GM19023 (cell line): ENCODE results near the gene SSTR3.
"Not testable (repeated sequence)": the region's sequence is repeated elsewhere in the genome, so short reads cannot be mapped to it uniquely, and the experiment has no call there.

Experiments
- ATAC-seq: cut with Tn5 transposase; IDR thresholded peaks from one replicate; pipeline ENCODE4 v1.9.1; 2021; ENCODE audit warnings: mild to moderate bottlenecking, moderate library complexity; ENCODE audit not compliant: unreplicated experiment

The SSTR3 gene

GRCh38 chr22:37243402-37244113 is 31.3 kb upstream of the SSTR3 start:
- peak; percentile 16 for ATAC-seq

GRCh38 chr22:37242395-37242918 is 30.2 kb upstream of the SSTR3 start:
- ATAC-seq: peak; percentile 65

- ATAC-seq: no peak
Observed at GRCh38 chr22:37241351-37242142, 29.3 kb upstream of the SSTR3 start.

GRCh38 chr22:37240941-37241320 is 28.7 kb upstream of the SSTR3 start:
- ATAC-seq: no peak

- no peak for ATAC-seq
Observed at GRCh38 chr22:37240240-37240940, 28.1 kb upstream of the SSTR3 start.

- no peak for ATAC-seq
Observed at GRCh38 chr22:37239336-37240239, 27.3 kb upstream of the SSTR3 start.

GRCh38 chr22:37237371-37238268 is 25.3 kb upstream of the SSTR3 start:
- no peak for ATAC-seq

GRCh38 chr22:37235897-37236607 is 23.8 kb upstream of the SSTR3 start:
- no peak for ATAC-seq

GRCh38 chr22:37234736-37235711 is 22.7 kb upstream of the SSTR3 start:
- ATAC-seq: no peak

- ATAC-seq: no peak
Observed at GRCh38 chr22:37233751-37234631, 21.7 kb upstream of the SSTR3 start.

- ATAC-seq: not testable (repeated sequence)
Observed at GRCh38 chr22:37233371-37233750, 21.1 kb upstream of the SSTR3 start.

- no peak for ATAC-seq
Observed at GRCh38 chr22:37232140-37232998, 20.1 kb upstream of the SSTR3 start.

- ATAC-seq: no peak
Observed at GRCh38 chr22:37231406-37232139, 19.3 kb upstream of the SSTR3 start.

- no peak for ATAC-seq
Observed at GRCh38 chr22:37230673-37231405, 18.6 kb upstream of the SSTR3 start.
